Measurements from ENCODE around the gene SCN1B.
A peak's percentile ranks its signal among the peaks of the same experiment; 100 is the strongest.
"Not testable (repeated sequence)": the region's sequence is repeated elsewhere in the genome, so short reads cannot be mapped to it uniquely, and the experiment has no call there.

SCN1B gene

DNA sequence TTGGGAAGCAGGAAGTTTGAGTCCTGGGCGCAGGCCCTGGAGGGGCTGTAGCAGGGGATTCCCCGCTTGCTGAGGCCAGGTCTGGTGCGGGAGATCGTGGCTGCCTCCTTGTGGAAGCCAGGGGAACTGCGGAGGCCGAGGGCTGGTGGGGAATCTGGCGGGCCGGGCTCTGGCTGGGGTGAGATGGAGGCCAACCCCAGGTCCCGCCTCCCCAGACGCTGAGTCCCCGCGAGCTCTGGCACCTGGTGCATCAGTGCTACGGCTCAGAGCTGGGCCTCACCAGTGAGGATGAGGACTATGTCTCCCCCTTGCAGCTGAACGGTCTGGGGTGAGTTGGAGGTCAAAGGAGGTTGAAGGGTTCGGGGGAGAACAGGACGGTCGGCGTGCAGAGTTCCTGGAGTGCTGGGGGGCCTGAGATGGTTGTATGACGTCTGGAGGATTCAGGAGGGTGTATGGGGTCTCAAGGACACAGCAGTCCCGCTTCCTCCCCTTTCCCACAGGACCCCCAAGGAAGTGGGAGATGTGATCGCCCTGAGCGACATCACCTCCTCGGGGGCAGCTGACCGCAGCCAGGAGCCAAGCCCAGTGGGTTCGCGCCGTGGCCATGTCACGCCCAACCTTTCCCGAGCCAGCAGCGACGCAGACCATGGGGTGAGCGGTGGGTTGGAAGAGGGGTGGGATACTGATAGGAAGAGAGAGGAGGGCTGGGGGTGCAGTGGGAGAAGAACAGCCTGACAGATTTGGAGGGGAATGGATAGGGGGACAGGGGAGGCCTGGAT, 17.0 kb upstream of the SCN1B start:
- in situ Hi-C loops (cut with MboI; ENCODE audit: low pct_unique_long_range_greater_than_20kb, low sequenced_read_pairs, unreplicated experiment): loop anchor here (10.0 kb wide), 1 partner anchor 48 kb away; the partner anchor contains the start of gene ZNF792
- peak; percentile 92 for DNase-seq (ENCODE audit: low spot score)

DNA sequence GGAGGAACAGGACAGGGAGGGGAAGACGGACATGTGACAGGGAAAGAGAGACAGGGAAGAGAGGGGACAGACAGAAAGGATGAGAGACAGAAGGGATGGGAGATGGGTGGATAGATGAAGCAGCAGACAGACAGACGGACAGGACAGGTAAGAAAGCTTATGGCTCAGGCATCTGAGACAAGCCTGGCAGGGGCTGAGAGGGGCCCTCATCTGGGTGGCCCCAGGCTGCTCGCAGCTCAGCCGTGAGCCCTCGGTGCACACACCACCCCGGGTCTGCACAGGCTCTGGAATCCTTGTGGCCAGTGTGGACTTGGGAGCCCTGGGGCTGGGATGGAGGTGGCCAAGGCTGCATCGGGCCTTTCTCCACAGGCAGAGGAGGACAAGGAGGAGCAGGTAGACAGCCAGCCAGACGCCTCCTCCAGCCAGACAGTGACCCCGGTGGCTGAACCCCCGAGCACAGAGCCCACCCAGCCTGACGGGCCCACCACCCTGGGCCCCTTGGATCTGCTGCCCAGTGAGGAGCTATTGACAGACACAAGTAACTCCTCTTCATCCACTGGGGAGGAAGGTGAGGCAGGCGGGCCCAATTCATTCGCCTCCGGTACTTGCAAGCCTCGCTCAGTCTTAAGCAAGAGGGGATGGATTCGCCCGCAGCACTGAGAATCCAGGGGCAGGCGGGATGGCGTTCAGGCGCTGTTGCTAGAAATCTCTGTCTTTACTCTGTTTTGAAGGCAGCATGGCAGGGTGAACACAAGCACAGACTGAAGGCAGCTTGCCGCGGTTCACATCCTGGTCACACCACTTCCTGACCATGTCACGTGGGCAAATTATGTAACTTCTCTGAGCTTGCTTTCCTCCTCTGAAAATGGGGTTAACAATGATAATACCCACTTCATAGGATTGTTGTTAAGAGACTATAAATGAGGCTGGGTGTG, 16.2 kb upstream of the SCN1B start:
- in situ Hi-C loops (cut with MboI; ENCODE audit: low pct_unique_long_range_greater_than_20kb, low sequenced_read_pairs, unreplicated experiment): loop anchor here (10.0 kb wide), 1 partner anchor 49 kb away; the partner anchor contains the start of gene ZNF792
- DNase-seq (ENCODE audit: low spot score): no peak
- TF ChIP-seq, protein P1, sequence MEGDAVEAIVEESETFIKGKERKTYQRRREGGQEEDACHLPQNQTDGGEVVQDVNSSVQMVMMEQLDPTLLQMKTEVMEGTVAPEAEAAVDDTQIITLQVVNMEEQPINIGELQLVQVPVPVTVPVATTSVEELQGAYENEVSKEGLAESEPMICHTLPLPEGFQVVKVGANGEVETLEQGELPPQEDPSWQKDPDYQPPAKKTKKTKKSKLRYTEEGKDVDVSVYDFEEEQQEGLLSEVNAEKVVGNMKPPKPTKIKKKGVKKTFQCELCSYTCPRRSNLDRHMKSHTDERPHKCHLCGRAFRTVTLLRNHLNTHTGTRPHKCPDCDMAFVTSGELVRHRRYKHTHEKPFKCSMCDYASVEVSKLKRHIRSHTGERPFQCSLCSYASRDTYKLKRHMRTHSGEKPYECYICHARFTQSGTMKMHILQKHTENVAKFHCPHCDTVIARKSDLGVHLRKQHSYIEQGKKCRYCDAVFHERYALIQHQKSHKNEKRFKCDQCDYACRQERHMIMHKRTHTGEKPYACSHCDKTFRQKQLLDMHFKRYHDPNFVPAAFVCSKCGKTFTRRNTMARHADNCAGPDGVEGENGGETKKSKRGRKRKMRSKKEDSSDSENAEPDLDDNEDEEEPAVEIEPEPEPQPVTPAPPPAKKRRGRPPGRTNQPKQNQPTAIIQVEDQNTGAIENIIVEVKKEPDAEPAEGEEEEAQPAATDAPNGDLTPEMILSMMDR (IDR thresholded peaks at IDR 0.05; ENCODE audit: extremely low read depth, insufficient read depth, missing control alignments): no peak

More for the DNA sequence above, 17.0 kb upstream of the SCN1B start:
- TF ChIP-seq, protein P1 (IDR thresholded peaks at IDR 0.05; ENCODE audit: extremely low read depth, insufficient read depth, missing control alignments): peak; percentile 98

DNA sequence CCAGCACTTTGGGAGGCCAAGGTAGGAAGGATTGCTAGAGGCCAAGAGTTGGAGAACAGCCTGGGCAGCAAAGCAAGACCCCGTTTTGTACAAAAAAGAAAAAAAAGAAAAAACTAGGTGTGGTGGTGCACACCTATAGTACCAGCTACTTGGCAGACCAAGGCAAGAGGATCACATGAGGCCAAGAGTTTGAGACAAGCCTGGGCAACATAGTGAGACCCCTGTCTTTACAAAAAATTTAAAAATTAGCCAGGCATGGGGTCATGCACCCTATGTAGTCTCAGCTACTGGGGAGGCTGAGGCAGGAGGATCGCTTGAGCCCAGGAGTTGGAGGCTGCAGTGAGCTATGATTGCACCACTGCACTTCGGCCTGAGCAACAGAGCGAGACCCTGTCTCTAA, 15.5 kb upstream of the SCN1B start:
- in situ Hi-C loops (cut with MboI; ENCODE audit: low pct_unique_long_range_greater_than_20kb, low sequenced_read_pairs, unreplicated experiment): loop anchor here (10.0 kb wide), 1 partner anchor 50 kb away; the partner anchor contains the start of gene ZNF792
- not testable (repeated sequence) for DNase-seq (ENCODE audit: low spot score)

DNA sequence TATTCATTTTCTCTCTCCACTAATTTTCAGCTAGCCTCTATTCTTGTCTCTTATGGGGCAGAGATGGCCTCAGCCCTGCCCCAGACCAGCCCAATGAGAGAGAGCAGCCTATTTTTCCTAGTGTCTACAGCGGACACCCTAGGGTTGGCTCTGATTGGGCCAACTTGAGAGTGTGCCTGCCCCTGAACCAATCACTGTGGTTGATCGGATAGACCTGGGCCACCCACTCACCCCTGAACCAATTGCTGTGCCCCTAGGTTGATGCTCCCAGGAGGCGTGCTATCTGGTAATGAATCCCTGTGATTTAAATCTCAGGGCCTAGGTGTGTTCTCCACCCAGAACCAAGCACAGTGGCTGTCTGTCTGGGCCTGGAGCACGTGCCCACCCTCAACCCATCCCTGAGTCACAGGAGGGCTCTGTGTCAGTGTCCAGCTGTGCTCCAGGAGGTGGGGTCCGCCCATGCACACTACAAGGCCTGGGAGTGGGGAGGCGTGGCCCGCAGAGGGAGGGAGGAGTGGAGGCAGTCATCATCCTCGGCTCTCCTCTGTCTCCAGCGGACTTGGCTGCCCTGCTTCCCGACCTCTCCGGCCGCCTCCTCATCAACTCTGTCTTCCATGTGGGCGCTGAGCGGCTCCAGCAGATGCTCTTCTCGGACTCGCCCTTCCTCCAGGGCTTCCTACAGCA, 14.9 kb upstream of the SCN1B start:
- TF ChIP-seq, protein P1 (IDR thresholded peaks at IDR 0.05; ENCODE audit: extremely low read depth, insufficient read depth, missing control alignments): no peak
- DNase-seq (ENCODE audit: low spot score): no peak
- in situ Hi-C loops (cut with MboI; ENCODE audit: low pct_unique_long_range_greater_than_20kb, low sequenced_read_pairs, unreplicated experiment): loop anchor here (10.0 kb wide), 1 partner anchor 51 kb away; the partner anchor contains the start of gene ZNF792

DNA sequence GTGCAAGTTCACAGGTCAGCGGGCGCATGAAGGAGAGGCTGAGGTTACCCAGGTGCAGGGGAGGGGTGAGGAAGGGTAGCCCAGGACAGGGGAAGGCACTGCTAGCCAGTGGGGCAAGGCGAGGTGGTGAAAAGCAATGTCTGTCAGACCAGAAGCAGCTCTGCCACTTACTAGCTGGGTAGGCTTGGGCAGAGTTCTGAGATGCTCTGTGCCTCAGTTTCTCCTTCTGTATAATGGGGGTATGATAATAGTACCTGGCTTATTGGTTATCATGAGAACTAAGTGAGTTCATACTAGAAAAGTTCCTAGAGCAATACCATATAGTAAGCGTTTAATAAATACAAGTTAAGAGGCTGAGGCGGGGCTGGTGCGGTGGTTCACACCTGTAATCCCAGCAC, 14.3 kb upstream of the SCN1B start:
- TF ChIP-seq, protein P1 (IDR thresholded peaks at IDR 0.05; ENCODE audit: extremely low read depth, insufficient read depth, missing control alignments): no peak
- no peak for DNase-seq (ENCODE audit: low spot score)
- in situ Hi-C loops (cut with MboI; ENCODE audit: low pct_unique_long_range_greater_than_20kb, low sequenced_read_pairs, unreplicated experiment): loop anchor here (10.0 kb wide), 1 partner anchor 51 kb away; the partner anchor contains the start of gene ZNF792

DNA sequence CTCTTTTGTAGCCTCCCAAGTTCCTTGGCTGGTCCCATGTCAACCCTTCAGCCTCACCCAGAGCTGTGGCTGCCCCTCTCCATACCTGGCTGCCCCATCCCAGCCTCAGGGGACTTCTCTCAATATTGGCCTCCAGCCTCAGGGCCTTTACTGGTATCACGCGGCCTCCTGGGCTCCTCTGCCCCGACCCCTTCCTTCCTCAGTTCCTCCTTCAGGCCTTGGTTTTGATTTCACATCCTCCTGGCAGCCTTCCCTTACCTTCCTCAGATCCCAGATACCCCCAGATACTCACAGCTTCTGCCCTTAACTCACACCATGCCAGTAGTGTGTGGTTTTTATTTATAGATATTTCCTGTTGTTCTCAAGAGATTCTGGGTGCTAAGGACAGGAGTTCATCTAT, 12.8 kb upstream of the SCN1B start:
- in situ Hi-C loops (cut with MboI; ENCODE audit: low pct_unique_long_range_greater_than_20kb, low sequenced_read_pairs, unreplicated experiment): loop anchor here (10.0 kb wide), 1 partner anchor 53 kb away; the partner anchor contains the start of gene ZNF792

More for the DNA sequence above, 12.8 kb upstream of the SCN1B start:
- DNase-seq (ENCODE audit: low spot score): no peak
- TF ChIP-seq, protein P1 (IDR thresholded peaks at IDR 0.05; ENCODE audit: extremely low read depth, insufficient read depth, missing control alignments): no peak

Data from GM13977 (cell line).